SIG-M5 treated with dmso at 0.1 percent for 504 hours (cell line): ENCODE results near the gene ZNF320.
"Not testable (repeated sequence)": the region's sequence is repeated elsewhere in the genome, so short reads cannot be mapped to it uniquely, and the experiment has no call there.

Experiments used
- DNase-seq: peaks from one replicate; lab custom pipeline; 2025; ENCODE audit not compliant: unreplicated experiment; lab: John Stamatoyannopoulos, UW

The ZNF320 gene

DNA sequence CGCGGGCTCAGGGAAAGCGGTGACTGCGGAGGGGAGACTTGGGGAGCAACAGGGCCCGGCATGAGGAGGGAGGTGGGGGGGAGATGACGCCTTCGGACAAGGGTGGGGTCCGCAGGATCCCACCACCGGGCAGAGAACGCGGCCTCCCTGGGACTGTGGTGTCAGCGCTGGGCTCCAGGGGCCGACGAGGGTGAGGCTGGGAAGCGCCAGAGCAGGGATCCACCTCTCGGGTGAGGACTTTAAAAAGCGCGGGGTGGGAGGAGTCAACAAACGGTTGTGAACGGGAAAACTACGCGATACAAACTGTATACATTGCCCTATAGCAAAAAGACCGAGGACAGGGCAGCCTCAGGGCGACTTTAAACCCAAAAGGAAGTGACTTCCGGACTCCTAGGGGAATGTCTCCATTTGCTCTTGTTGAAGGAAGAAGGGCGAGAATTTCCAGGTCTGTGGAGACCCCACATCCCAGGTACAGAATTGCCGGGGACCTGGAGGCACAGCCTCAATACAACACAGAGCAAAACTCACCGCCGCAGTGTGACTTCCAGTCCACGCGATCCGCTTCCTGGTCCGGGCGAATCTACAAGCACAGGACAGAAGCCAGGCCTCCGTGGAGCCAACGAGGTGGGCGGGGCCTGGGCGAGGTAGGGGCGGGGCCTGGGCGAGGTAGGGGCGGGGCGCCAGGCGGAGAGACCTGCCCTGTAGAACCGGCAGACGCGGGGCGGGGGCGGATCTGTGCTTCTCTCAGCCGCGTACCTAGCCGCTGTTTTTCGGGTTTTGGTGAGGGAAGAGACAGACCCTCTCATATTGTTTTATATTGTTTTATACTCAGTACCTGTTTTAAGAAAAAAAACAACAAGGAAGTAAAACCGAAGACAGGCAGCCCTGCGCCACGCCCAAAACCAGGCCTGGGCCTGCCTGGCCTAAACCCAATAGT is 25.7 kb upstream of the ZNF320 start, which contains the start of gene ZNF888:
Gene ZNF888, minus strand, starts transcription at position 588 of the 937 bp plus-strand sequence. CDS start 5,555 bp downstream, outside the sequence.
- DNase-seq, result peak; percentile 17

DNA sequence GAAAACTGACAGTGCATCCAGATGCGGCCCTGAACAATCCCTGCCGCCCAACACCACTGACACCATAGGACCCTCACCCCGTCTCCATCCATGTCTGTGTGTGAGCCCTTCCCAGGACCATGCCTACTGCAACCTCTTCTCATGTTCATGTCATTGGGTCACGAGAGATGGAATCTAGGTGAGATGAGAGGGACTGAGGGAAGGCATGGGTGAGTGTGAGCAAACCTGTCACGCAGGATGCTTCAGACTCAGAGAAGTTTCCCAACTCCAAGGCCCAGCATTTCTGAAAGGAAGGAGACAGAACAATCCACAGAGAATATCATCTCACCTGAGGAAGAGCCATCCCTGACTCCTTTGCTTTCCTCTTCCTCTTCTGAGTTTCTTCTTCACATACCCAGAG is 20.1 kb upstream of the ZNF320 start:
- DNase-seq, result no peak

DNA sequence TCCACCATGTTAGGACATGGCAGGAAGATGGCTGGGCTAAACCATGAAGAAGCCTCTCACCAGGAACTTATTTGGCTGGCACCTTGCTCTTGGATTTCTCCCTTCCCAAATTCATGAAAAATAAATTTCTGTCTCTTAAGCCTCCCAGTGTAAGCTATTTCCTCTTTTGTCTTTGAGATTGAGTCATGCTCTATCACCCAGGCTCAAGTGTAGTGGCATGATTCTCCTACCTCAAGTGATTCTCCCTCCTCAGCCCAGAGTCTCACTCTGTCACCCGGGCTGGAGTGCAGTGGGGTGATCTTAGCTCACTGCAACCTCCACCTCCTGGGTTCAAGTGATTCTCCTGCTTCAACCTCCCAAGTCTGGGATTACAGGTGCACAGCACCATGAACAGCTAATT is 13.2 kb upstream of the ZNF320 start:
- DNase-seq, result no peak

DNA sequence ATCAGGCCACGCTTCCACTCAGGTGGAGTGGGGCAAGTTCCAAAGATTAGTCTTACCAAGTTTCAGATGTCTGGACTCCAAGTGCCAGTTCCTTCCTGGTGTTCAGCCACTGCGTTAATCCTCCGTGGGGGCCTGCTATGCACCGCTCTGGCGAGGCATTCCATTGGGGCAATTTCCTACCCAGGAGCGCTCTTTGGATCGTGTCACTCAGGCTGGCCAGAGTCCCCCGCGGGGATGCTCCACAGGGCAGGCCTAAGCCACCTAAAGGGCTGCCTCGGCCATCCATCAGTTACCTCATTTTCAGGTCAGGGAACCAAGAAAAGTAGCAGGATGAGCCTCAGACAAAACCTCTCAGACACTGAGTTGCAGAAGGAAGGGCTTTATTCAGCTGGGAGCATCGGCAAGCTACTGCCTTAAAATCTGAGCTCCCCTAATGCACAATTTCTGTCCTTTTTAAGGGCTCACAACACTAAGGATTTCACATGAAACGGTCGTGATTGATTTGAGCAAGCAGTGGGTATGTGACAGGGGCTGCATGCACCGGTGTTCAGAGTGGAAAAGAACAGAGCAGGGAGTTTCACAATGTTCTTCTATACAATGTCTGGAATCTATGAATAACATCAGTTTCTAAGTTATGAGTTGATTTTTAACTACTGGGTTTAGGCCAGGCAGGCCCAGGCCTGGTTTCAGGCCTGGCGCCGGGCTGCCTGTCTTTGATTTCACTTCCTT is 6.8 kb upstream of the ZNF320 start:
- DNase-seq, result not testable (repeated sequence)

DNA sequence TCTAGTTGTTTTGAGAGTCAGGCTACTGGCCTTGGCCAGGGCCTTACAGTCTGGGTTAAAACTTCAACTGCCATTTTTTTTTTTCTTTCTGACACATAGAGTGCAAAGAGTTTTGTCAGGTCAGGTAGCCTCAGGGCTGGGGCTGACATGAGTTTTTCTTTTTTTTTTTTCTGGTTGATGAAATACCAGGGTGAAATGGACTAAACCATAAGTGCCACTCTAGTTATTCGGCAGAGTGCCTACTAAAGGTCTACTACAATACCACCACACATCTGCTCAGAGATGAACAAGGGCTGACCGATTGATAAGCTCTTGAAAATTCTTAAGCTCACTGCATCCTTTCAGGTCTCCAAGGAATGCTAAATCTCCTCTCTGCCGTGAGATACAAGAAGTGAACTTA is 4.4 kb upstream of the ZNF320 start:
- DNase-seq, result no peak

DNA sequence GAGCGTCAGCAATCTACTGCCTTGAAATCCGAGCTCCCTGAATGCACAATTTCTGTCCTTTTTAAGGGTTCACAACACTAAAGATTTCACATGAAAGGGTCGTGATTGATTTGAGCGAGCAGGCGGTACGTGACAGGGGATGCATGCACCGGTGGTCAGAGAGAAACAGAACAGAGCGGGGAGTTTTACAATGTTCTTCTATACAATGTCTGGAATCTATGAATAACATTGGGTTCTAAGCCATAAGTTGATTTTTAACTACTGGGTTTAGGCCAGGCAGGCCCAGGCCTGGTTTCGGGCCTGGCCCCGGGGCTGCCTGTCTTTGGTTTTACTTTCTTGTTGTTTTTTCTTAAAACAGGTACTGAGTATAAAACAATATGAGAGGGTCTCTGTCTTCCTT is 1.2 kb upstream of the ZNF320 start:
- not testable (repeated sequence) for DNase-seq

DNA sequence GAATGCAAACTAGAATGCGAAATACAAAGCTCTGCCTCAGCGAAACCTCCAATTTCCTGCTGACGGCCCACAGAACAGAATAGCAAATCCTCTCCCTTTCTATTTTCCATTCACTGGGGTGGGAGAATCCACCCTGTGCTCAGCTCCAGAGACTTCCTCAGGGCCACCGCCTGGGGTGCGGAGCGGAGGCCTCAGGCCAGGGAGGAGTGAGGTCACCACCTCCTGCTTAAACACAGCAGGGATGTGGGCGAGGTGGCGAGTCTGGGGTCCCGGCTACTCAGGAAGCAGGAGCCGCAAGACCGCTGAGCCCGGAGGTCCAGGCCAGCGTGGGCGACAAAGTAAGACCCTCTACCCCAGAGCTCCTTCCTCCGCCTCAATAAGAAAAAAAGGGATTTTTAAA is 666 bp upstream of the ZNF320 start:
- no peak for DNase-seq

DNA sequence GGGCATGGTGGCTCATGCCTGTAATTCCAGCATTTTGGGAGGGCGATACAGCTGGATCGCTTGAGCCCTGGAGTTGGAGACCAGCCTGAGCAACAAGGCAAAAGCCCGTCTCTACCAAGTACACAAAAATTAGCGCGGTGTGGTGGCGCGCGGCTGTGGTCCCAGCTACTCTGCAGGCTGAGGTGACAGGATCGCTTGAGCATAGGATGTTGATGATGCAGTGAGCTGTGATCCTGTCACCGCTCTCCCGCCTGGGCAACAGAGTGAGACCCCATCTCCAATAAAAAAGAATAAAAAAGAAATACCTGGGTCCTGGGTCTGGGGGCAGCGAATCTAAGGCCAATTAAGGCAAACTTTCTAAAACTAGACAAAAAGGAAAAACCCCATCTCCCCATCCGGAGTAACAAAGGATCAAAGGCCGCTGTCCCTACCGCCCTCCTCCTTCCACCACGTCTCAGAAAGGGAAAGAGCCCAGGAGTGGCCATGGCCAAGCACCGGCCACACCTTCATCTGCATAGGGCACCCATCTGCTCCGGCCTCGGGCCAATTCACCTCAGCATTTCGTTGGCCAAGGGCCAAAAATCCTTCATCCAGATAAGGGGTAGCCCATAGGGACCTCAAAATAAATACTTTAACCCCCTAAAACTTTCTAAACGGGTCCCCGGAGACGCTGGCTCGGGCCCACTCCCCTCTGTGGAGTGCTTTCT is 851 bp downstream of the ZNF320 start:
- DNase-seq, result no peak

DNA sequence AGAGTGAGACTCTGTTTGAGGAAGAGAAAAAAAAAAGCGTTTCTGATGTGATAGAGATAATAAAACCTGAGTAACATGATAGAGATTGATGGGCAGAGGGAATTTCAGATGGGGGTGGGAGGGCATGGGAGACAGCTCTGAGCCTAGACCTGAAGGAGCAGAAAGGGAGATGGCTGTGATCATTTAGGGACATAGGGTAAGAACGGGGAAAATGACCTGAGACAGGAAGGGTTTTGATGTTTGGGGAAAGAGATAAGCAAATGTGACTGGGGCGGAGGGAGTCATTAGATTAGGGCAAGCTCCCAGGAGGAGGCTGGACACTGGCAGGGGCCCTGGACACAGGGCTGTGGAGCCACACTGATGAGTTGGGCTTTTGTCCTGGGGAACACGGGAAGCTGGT is 6.1 kb downstream of the ZNF320 start:
- no peak for DNase-seq

DNA sequence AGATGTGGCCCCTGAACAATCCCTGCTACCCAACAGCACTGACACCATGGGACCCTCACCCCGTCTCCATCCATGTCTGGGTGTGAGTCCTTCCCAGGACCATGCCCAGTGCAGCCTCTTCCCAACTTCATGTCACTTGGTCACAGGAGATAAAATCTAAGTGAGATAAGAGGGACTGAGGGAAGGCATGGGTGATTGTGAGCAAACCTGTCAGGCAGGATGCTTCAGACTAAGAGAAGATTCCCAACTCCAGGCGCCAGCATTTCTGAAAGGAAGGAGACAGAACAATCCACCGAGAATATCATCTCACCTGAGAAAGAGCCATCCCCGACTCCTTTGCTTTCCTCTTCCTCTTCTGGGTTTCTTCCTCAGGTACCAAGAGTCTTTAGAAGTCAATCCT is 7.5 kb downstream of the ZNF320 start:
- no peak for DNase-seq

DNA sequence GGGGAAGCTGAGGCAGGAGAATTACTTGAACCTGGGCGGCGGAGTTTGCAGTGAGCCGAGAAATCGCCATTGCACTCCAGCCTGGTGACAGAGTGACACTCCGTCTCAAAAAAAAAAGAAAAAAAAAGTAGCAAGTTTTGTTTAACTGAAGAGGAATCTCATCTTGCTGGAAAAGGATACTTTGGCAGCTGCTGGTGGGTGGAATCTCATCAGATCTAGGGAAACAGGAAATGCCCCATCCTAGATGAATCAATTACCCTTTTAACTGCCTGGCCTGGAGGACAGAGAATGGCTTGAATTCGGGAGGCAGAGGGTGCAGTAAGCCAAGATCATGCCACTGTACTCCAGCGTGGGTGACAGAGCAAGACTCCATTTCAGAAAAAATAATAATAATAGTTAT is 8.4 kb downstream of the ZNF320 start:
- DNase-seq, result no peak

DNA sequence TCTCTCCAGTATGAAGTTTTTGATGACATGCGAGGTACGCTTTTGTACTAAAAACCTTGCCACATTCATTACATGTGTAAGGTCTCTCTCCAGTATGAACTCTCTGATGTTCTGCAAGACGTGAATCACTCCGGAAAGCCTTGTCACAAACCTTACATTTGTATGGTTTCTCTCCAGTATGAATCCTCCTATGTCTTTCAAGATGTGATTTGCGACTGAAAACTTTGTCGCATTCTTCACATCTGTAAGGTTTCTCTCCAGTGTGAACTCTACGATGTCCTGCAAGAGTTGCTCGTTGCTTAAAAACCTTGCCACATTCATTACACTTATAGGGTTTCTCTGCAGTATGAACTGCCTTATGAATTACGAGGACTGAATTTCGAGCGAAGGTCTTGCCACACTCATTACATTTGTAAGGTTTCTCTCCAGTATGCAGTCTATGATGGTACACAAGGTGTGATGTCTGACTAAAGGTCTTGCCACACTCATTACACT is 16.5 kb downstream of the ZNF320 start:
- DNase-seq, result no peak

DNA sequence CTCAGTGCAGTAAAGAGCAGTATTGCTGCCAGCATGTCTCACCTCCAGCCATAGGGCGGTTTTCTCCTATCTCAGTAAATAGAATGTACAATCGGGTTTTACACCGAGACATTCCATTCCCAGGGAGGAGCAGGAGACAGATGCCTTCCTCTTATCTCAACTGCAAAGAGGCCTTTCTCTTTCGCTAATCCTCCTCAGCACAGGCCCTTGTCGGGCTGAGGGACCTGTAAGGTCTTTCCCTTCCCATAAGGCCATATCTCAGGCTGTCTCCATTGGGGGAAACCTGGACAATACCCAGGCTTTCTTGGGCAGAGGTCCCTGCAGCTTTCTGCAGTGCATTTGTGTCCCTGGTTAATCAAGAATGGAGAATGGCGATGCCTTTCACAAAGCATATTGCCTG is 24.4 kb downstream of the ZNF320 start:
- not testable (repeated sequence) for DNase-seq

DNA sequence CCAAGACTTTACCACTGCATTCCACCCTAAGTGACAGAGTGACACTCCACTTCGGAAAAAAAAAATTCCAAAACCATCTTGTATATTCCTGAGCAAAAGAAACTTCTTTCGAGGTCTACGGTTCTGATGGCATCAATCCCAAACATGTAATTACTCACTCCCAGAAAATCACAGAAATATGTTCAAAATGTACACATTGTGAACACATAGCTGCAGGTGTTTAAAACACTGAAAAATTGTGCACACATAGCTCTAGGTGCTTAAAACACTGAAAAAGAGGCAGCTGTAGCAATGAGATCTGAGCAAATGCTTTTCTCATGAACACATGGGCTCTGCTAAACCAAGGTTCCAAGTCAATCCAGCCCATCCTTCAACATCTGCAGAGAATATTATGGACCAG is 26.0 kb downstream of the ZNF320 start:
- DNase-seq, result no peak

DNA sequence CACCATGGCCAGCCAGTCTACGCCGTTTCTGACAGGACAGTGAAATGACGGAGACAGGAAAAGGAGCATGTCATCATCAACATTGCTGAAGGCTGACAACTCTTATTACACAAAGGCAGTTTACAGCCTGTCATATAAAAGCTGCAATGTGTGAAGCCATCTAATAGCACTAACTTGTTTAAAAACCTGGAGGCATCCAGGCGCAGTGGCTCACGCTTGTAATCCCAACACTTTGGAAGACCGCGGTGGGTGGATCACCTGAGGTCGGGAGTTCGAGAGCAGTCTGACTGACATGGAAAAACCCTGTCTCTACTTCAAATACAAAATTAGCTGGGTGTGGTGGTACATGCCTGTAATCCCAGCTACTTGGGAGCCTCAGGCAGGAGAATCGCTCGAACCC is 29.4 kb downstream of the ZNF320 start:
- not testable (repeated sequence) for DNase-seq

DNA sequence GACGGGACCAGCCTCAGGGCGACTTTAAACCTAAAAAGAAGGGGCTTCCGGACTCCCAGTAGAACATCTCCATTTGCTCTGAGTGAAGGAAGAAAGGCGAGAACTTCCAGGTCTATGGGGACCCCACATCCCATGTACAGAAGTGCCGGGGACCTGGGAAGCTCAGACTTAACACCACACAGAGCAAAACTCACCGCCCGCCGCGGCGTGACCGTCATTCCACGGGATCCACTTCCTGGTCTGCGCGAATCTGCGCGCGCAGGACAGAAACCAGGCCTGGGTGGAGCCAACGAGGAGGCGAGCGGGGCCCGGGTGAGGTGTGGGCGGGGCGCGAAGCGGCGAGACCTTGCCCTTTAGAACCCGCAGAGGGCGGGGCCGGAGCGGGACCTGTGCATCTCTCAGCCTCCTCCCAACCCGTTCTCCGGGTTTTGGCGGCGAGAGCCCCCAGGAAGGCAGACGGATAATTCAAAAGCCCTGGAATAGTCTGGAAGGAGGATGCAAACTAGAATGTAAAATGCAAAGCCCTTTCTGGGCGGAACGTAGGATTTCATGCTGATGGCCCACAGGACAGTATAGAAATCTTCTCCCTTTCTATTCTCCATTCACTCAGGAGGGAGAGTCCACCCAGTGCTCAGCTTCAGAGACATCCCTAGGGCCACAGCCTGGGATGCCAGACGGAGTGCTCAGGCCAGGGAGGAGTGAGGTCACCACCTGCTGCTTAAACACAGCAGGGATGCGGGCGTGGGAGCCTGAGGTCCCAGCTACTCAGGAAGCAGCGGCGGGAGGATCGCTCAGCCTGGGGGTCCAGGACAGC is 39.9 kb downstream of the ZNF320 start, which contains the start of gene ZNF468:
Gene ZNF468, minus strand, starts transcription at position 242 of the 814 bp plus-strand sequence. CDS start 3,347 bp downstream, outside the sequence.
- not testable (repeated sequence) for DNase-seq

DNA sequence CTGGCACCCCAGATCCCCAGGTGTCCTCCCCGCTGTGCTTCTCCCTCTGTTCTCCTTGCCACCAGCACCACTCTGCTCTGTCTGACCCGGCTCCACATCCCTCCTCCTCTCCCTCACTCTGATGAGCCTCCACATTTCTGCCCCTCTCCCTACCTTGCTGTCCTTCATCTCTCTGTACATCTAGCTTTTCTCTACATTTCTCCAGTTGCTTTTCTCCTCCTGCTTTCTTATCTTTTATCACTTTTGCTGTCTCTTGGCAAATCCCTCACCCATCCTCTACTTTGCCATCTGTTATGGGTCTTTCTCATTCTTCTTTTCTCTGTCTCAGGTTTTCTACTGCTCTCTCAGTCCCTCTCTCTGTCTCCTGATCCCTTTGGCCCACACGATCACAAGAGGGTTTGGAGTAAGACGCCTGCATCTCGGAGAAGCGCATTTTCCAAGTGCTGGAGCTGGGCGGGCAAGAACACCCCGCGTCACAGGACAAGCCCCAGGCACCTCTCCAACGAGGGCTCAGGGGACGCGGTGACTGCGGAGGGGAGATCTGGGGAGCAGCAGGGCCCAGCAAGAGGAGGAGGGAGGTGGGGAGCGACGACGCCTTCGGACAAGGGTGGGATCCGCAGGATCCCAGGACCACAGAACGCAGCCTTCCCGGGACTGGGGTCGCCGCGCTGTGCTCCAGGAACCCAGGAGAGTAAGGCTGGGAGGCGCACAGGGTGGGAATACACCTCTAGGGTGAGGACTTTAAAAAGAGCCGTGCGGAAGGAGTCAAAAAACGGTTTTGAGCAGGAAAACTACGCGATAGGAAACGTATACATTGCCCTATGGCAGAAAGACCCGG is 40.7 kb downstream of the ZNF320 start:
- not testable (repeated sequence) for DNase-seq
